ENCODE data around the gene R3HCC1L. TPM values are rescaled to one million over a fixed set of nuclear protein-coding genes. Genes with fewer than 3 reads are reported as not detected.

R3HCC1L gene
- total RNA-seq, 4 donors from 2014 or later, result 17.7 to 27.3 (median 25.3) TPM

- no peak for TF ChIP-seq POLR2AphosphoS5 (IDR thresholded peaks at IDR 0.05)
- no peak for TF ChIP-seq EP300 (IDR thresholded peaks at IDR 0.05; ENCODE audit: low read depth)
- no peak for TF ChIP-seq CTCF (IDR thresholded peaks at IDR 0.05)
- no peak for TF ChIP-seq POLR2A (IDR thresholded peaks at IDR 0.05)
- Histone ChIP-seq H3K36me3 (no peaks in the 10 kb centered on the region), H3K4me3 (no peak overlapping the region), H3K27ac (no peak overlapping the region), H3K27me3 (peaks cover 14% of the 10 kb centered on the region), H3K9me3 (no peaks in the 10 kb centered on the region), H3K4me1 (no peaks in the 10 kb centered on the region)
- WGBS, 2 donors (ENCODE audit: low coverage in 1 of 2), result 68 to 71% methylated on average over 6 to 7 of the region's 7 CpGs
- in situ Hi-C loops (cut with MboI; ENCODE audit: low pct_ligation_motif_present in 1 of 4, low pct_unique_long_range_greater_than_20kb in 1 of 4, low sequenced_read_pairs in 3 of 4), result no loop called here
- intact Hi-C loops (cut with DNase I; ENCODE audit: low total_unique reads), result no loop called here
- DNase-seq, result no peak
Observed at GRCh38 chr10:98088186-98088971, 46.1 kb upstream of the R3HCC1L start.

GRCh38 chr10:98090822-98091221 lies 43.6 kb upstream of the R3HCC1L start:
- no peak overlapping the region for H3K4me3 ChIP-seq
- H3K27ac ChIP-seq, result no peak overlapping the region
- in situ Hi-C loops (cut with MboI; ENCODE audit: low pct_ligation_motif_present in 1 of 4, low pct_unique_long_range_greater_than_20kb in 1 of 4, low sequenced_read_pairs in 3 of 4) (no loop called here), intact Hi-C loops (cut with DNase I; ENCODE audit: low total_unique reads) (no loop called here)
- H3K27me3 ChIP-seq, result peaks cover 14% of the 10 kb centered on the region
- TF ChIP-seq POLR2A (IDR thresholded peaks at IDR 0.05) (no peak), POLR2AphosphoS5 (IDR thresholded peaks at IDR 0.05) (no peak), CTCF (IDR thresholded peaks at IDR 0.05) (no peak), EP300 (IDR thresholded peaks at IDR 0.05; ENCODE audit: low read depth) (no peak)
- H3K36me3 ChIP-seq, result no peaks in the 10 kb centered on the region
- no peaks in the 10 kb centered on the region for H3K4me1 ChIP-seq
- WGBS, 2 donors (ENCODE audit: low coverage in 1 of 2), result 65% methylated on average over 3 of the region's 3 CpGs; no CpG with 5 or more reads in 1 of the 2 donors
- no peak for DNase-seq
- no peaks in the 10 kb centered on the region for H3K9me3 ChIP-seq

GRCh38 chr10:98096316-98096715 lies 38.1 kb upstream of the R3HCC1L start:
- in situ Hi-C loops (cut with MboI; ENCODE audit: low pct_ligation_motif_present in 1 of 4, low pct_unique_long_range_greater_than_20kb in 1 of 4, low sequenced_read_pairs in 3 of 4), result no loop called here
- DNase-seq, result no peak
- Histone ChIP-seq H3K27ac (no peak overlapping the region), H3K27me3 (no peaks in the 10 kb centered on the region), H3K36me3 (no peaks in the 10 kb centered on the region), H3K4me3 (no peak overlapping the region), H3K4me1 (no peaks in the 10 kb centered on the region), H3K9me3 (no peaks in the 10 kb centered on the region)
- intact Hi-C loops (cut with DNase I; ENCODE audit: low total_unique reads), result no loop called here
- no peak for TF ChIP-seq POLR2A (IDR thresholded peaks at IDR 0.05)
- no peak for TF ChIP-seq CTCF (IDR thresholded peaks at IDR 0.05)
- no peak for TF ChIP-seq POLR2AphosphoS5 (IDR thresholded peaks at IDR 0.05)
- no peak for TF ChIP-seq EP300 (IDR thresholded peaks at IDR 0.05; ENCODE audit: low read depth)
- WGBS, 2 donors (ENCODE audit: low coverage in 1 of 2), result 71 to 87% methylated on average over 3 to 8 of the region's 8 CpGs

- DNase-seq, result no peak
- TF ChIP-seq POLR2AphosphoS5 (IDR thresholded peaks at IDR 0.05) (no peak), EP300 (IDR thresholded peaks at IDR 0.05; ENCODE audit: low read depth) (no peak), POLR2A (IDR thresholded peaks at IDR 0.05) (no peak), CTCF (IDR thresholded peaks at IDR 0.05) (no peak)
- in situ Hi-C loops (cut with MboI; ENCODE audit: low pct_ligation_motif_present in 1 of 4, low pct_unique_long_range_greater_than_20kb in 1 of 4, low sequenced_read_pairs in 3 of 4), result no loop called here
- no peaks in the 10 kb centered on the region for H3K36me3 ChIP-seq
- H3K4me1 ChIP-seq, result no peaks in the 10 kb centered on the region
- no peak overlapping the region for H3K4me3 ChIP-seq
- H3K27ac ChIP-seq, result no peak overlapping the region
- no peaks in the 10 kb centered on the region for H3K27me3 ChIP-seq
- H3K9me3 ChIP-seq, result no peaks in the 10 kb centered on the region
- intact Hi-C loops (cut with DNase I; ENCODE audit: low total_unique reads), result no loop called here
- WGBS, 2 donors (ENCODE audit: low coverage in 1 of 2), result 64 to 66% methylated on average over 7 to 10 of the region's 10 CpGs
Observed at GRCh38 chr10:98096731-98097130, 37.7 kb upstream of the R3HCC1L start.
